ENCODE results near the gene BSPRY. TPM values are rescaled to one million over a fixed set of nuclear protein-coding genes. Genes with fewer than 3 reads are reported as not detected.
"Not testable (repeated sequence)": the region's sequence is repeated elsewhere in the genome, so short reads cannot be mapped to it uniquely, and the experiment has no call there.

BSPRY gene
- total RNA-seq, 1 donor from 2014 or later: 0.58 TPM

- H3K27ac Mint-ChIP-seq: no peak overlapping the region
- H3K4me1 ChIP-seq: peaks cover 9% of the 10 kb centered on the region
- H3K36me3 Mint-ChIP-seq: no peaks in the 10 kb centered on the region
- peaks cover 6% of the 10 kb centered on the region for H3F3A ChIP-seq (ENCODE audit: low read depth)
- H2AFZ ChIP-seq (replicated peaks): no peak overlapping the region
- peak overlapping the region; percentile 94 for H3K4me3 Mint-ChIP-seq
- H3K36me3 ChIP-seq: no peaks in the 10 kb centered on the region
- H3K27me3 ChIP-seq: no peaks in the 10 kb centered on the region
- H3K27me3 Mint-ChIP-seq (ENCODE audit: insufficient read depth, low read depth): no peaks in the 10 kb centered on the region
- H3K4me1 Mint-ChIP-seq: peaks cover 15% of the 10 kb centered on the region
- DNase-seq (ENCODE audit: low spot score): no peak
- H3K4me3 ChIP-seq: peak overlapping the region; percentile 72
- TF ChIP-seq CTCF (IDR thresholded peaks at IDR 0.05) (no peak), EZH2phosphoT487 (IDR thresholded peaks at IDR 0.05) (no peak), EZH2 (IDR thresholded peaks at IDR 0.05) (no peak)
- H3K9me3 ChIP-seq (ENCODE audit: low read depth): no peaks in the 10 kb centered on the region
- H3K4me2 ChIP-seq: peak overlapping the region; percentile 78
- peaks cover 6% of the 10 kb centered on the region for H4K20me1 ChIP-seq (ENCODE audit: low read depth)
- H3K9me3 Mint-ChIP-seq: no peaks in the 10 kb centered on the region
- peaks cover 13% of the 10 kb centered on the region for H3K79me2 ChIP-seq (ENCODE audit: low read depth)
- H3K27ac ChIP-seq: no peak overlapping the region
- no peak overlapping the region for H3K9ac ChIP-seq
Measured at GRCh38 chr9:113399646-113400200, 50.4 kb downstream of the BSPRY start.

GRCh38 chr9:113401027-113401792 lies 51.9 kb downstream of the BSPRY start, which contains the start of gene ALAD:
TSS of gene ALAD (minus strand) at chr9:113401284. CDS start at chr9:113393559, 7,725 bp downstream.
- Mint-ChIP-seq H3K9me3 (no peaks in the 10 kb centered on the region), H3K36me3 (no peaks in the 10 kb centered on the region), H3K4me3 (peak within 1 kb of the TSS; percentile 94), H3K27me3 (ENCODE audit: insufficient read depth, low read depth) (no peaks in the 10 kb centered on the region), H3K27ac (peak within 1 kb of the TSS; percentile 79), H3K4me1 (peaks cover 15% of the 10 kb centered on the region)
- H3K79me2 ChIP-seq (ENCODE audit: low read depth): peaks cover 13% of the 10 kb centered on the region
- H4K20me1 ChIP-seq (ENCODE audit: low read depth): peaks cover 6% of the 10 kb centered on the region
- peak; percentile 100 for DNase-seq (ENCODE audit: low spot score)
- H3K4me3 ChIP-seq: peak within 1 kb of the TSS; percentile 72
- no peak for TF ChIP-seq EZH2phosphoT487 (IDR thresholded peaks at IDR 0.05)
- peak; percentile 92 for TF ChIP-seq CTCF (IDR thresholded peaks at IDR 0.05)
- no peak for TF ChIP-seq EZH2 (IDR thresholded peaks at IDR 0.05)
- no peak within 1 kb of the TSS for H3K9ac ChIP-seq
- no peak within 1 kb of the TSS for H3K27ac ChIP-seq
- H3K9me3 ChIP-seq (ENCODE audit: low read depth): no peaks in the 10 kb centered on the region
- H3K4me1 ChIP-seq: peaks cover 9% of the 10 kb centered on the region
- H3K36me3 ChIP-seq: no peaks in the 10 kb centered on the region
- peak within 1 kb of the TSS; percentile 79 for H2AFZ ChIP-seq (replicated peaks)
- H3F3A ChIP-seq (ENCODE audit: low read depth): peaks cover 6% of the 10 kb centered on the region
- H3K4me2 ChIP-seq: peak within 1 kb of the TSS; percentile 78
- H3K27me3 ChIP-seq: no peaks in the 10 kb centered on the region

GRCh38 chr9:113403646-113404045 lies 54.3 kb downstream of the BSPRY start:
- Mint-ChIP-seq H3K27me3 (ENCODE audit: insufficient read depth, low read depth) (no peaks in the 10 kb centered on the region), H3K4me1 (peaks cover 22% of the 10 kb centered on the region), H3K4me3 (no peak overlapping the region), H3K36me3 (peaks cover 8% of the 10 kb centered on the region), H3K27ac (peak overlapping the region; percentile 74), H3K9me3 (no peaks in the 10 kb centered on the region)
- Histone ChIP-seq H3K4me3 (no peak overlapping the region), H3F3A (ENCODE audit: low read depth) (peaks cover 23% of the 10 kb centered on the region), H3K27ac (no peak overlapping the region), H3K27me3 (no peaks in the 10 kb centered on the region), H2AFZ (replicated peaks) (no peak overlapping the region), H3K79me2 (ENCODE audit: low read depth) (peaks cover 17% of the 10 kb centered on the region), H3K4me1 (peaks cover under 1% of the 10 kb centered on the region), H3K4me2 (no peak overlapping the region), H3K9me3 (ENCODE audit: low read depth) (no peaks in the 10 kb centered on the region), H3K36me3 (peaks cover 6% of the 10 kb centered on the region), H3K9ac (no peak overlapping the region), H4K20me1 (ENCODE audit: low read depth) (peaks cover 6% of the 10 kb centered on the region)
- no peak for TF ChIP-seq EZH2 (IDR thresholded peaks at IDR 0.05)
- no peak for TF ChIP-seq CTCF (IDR thresholded peaks at IDR 0.05)
- no peak for TF ChIP-seq EZH2phosphoT487 (IDR thresholded peaks at IDR 0.05)
- no peak for DNase-seq (ENCODE audit: low spot score)

DNA sequence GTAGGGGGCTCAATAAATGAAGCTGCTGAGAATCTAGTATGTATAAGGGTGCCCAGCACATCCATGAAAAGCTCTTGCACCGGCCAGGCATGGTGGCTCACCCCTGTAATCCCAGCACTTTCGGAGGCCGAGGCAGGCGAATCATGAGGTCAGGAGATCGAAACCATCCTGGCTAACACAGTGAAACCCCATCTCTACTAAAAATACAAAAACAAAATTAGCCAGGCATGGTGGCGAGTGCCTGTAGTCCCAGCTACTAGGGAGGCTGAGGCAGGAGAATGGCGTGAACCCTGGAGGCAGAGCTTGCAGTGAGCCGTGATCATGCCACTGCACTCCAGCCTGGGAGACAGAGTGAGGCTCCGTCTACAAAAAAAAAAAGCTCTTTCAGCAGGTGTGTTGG lies 57.0 kb downstream of the BSPRY start:
- peaks cover 46% of the 10 kb centered on the region for H3F3A ChIP-seq (ENCODE audit: low read depth)
- H3K4me1 ChIP-seq; H4K20me1 ChIP-seq (ENCODE audit: low read depth); H3K27ac Mint-ChIP-seq; H3K9me3 ChIP-seq (ENCODE audit: low read depth); H3K36me3 ChIP-seq; H3K27ac ChIP-seq; H3K4me3 Mint-ChIP-seq; H2AFZ ChIP-seq (replicated peaks); DNase-seq (ENCODE audit: low spot score); H3K9ac ChIP-seq; H3K4me2 ChIP-seq; H3K27me3 Mint-ChIP-seq (ENCODE audit: insufficient read depth, low read depth); H3K4me3 ChIP-seq; H3K27me3 ChIP-seq; H3K9me3 Mint-ChIP-seq: not testable (repeated sequence)
- peaks cover 20% of the 10 kb centered on the region for H3K79me2 ChIP-seq (ENCODE audit: low read depth)
- H3K36me3 Mint-ChIP-seq: peaks cover 12% of the 10 kb centered on the region
- peaks cover 20% of the 10 kb centered on the region for H3K4me1 Mint-ChIP-seq

Measured in neural progenitor cell (in vitro differentiated cells).